Measurements from ENCODE around the gene CDY2A.
"Not testable (repeated sequence)": the region's sequence is repeated elsewhere in the genome, so short reads cannot be mapped to it uniquely, and the experiment has no call there.

Gene CDY2A, protein sequence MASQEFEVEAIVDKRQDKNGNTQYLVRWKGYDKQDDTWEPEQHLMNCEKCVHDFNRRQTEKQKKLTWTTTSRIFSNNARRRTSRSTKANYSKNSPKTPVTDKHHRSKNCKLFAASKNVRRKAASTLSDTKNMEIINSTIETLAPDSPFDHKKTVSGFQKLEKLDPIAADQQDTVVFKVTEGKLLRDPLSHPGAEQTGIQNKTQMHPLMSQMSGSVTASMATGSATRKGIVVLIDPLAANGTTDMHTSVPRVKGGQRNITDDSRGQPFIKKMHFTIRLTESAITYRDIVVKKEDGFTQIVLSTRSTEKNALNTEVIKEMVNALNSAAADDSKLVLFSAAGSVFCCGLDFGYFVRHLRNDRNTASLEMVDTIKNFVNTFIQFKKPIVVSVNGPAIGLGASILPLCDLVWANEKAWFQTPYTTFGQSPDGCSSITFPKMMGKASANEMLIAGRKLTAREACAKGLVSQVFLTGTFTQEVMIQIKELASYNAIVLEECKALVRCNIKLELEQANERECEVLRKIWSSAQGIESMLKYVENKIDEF

GRCh38 chrY:18025487-18025886 is at the start of gene CDY2A:
Gene CDY2A, plus strand, starts transcription at chrY:18025787. Its CDS starts 328 bp downstream, at chrY:18026115.
- H3K9me3 ChIP-seq (ENCODE audit: control insufficient read depth, insufficient read depth, low read length); H3K4me3 ChIP-seq (ENCODE audit: low read depth, low read length); H3K9ac ChIP-seq (ENCODE audit: low read depth, low read length); H3K4me1 ChIP-seq (ENCODE audit: control insufficient read depth, insufficient read depth, low read length); H3K27me3 ChIP-seq (ENCODE audit: control insufficient read depth, insufficient read depth, low read length); H3K36me3 ChIP-seq (ENCODE audit: control insufficient read depth, insufficient read depth, low read length): not testable (repeated sequence)

GRCh38 chrY:17997586-17997985 is 28.0 kb upstream of the CDY2A start:
- H3K4me1 ChIP-seq (ENCODE audit: control insufficient read depth, insufficient read depth, low read length); H3K9ac ChIP-seq (ENCODE audit: low read depth, low read length); H3K4me3 ChIP-seq (ENCODE audit: low read depth, low read length); H3K9me3 ChIP-seq (ENCODE audit: control insufficient read depth, insufficient read depth, low read length); H3K27me3 ChIP-seq (ENCODE audit: control insufficient read depth, insufficient read depth, low read length); H3K36me3 ChIP-seq (ENCODE audit: control insufficient read depth, insufficient read depth, low read length): not testable (repeated sequence)

- H3K4me1 ChIP-seq (ENCODE audit: control insufficient read depth, insufficient read depth, low read length); H3K9me3 ChIP-seq (ENCODE audit: control insufficient read depth, insufficient read depth, low read length); H3K9ac ChIP-seq (ENCODE audit: low read depth, low read length); H3K4me3 ChIP-seq (ENCODE audit: low read depth, low read length); H3K36me3 ChIP-seq (ENCODE audit: control insufficient read depth, insufficient read depth, low read length); H3K27me3 ChIP-seq (ENCODE audit: control insufficient read depth, insufficient read depth, low read length): not testable (repeated sequence)
Observed at GRCh38 chrY:17998266-17998665, 27.3 kb upstream of the CDY2A start.

- H3K27me3 ChIP-seq (ENCODE audit: control insufficient read depth, insufficient read depth, low read length); H3K9me3 ChIP-seq (ENCODE audit: control insufficient read depth, insufficient read depth, low read length); H3K4me1 ChIP-seq (ENCODE audit: control insufficient read depth, insufficient read depth, low read length); H3K4me3 ChIP-seq (ENCODE audit: low read depth, low read length); H3K36me3 ChIP-seq (ENCODE audit: control insufficient read depth, insufficient read depth, low read length); H3K9ac ChIP-seq (ENCODE audit: low read depth, low read length): not testable (repeated sequence)
Observed at GRCh38 chrY:18023897-18024296, 1.7 kb upstream of the CDY2A start.

GRCh38 chrY:18028845-18029244 is 3.3 kb downstream of the CDY2A start:
- not testable (repeated sequence) for H3K9me3 ChIP-seq (ENCODE audit: control insufficient read depth, insufficient read depth, low read length); H3K4me3 ChIP-seq (ENCODE audit: low read depth, low read length); H3K27me3 ChIP-seq (ENCODE audit: control insufficient read depth, insufficient read depth, low read length); H3K9ac ChIP-seq (ENCODE audit: low read depth, low read length); H3K36me3 ChIP-seq (ENCODE audit: control insufficient read depth, insufficient read depth, low read length); H3K4me1 ChIP-seq (ENCODE audit: control insufficient read depth, insufficient read depth, low read length)

- not testable (repeated sequence) for H3K9ac ChIP-seq (ENCODE audit: low read depth, low read length); H3K4me3 ChIP-seq (ENCODE audit: low read depth, low read length); H3K9me3 ChIP-seq (ENCODE audit: control insufficient read depth, insufficient read depth, low read length); H3K36me3 ChIP-seq (ENCODE audit: control insufficient read depth, insufficient read depth, low read length); H3K4me1 ChIP-seq (ENCODE audit: control insufficient read depth, insufficient read depth, low read length); H3K27me3 ChIP-seq (ENCODE audit: control insufficient read depth, insufficient read depth, low read length)
Observed at GRCh38 chrY:18030178-18030577, 4.6 kb downstream of the CDY2A start.

- not testable (repeated sequence) for H3K4me3 ChIP-seq (ENCODE audit: low read depth, low read length); H3K9me3 ChIP-seq (ENCODE audit: control insufficient read depth, insufficient read depth, low read length); H3K36me3 ChIP-seq (ENCODE audit: control insufficient read depth, insufficient read depth, low read length); H3K27me3 ChIP-seq (ENCODE audit: control insufficient read depth, insufficient read depth, low read length); H3K4me1 ChIP-seq (ENCODE audit: control insufficient read depth, insufficient read depth, low read length); H3K9ac ChIP-seq (ENCODE audit: low read depth, low read length)
Observed at GRCh38 chrY:18034100-18034814, 8.7 kb downstream of the CDY2A start.

GRCh38 chrY:18034864-18035263 is 9.3 kb downstream of the CDY2A start:
- H3K4me1 ChIP-seq (ENCODE audit: control insufficient read depth, insufficient read depth, low read length) = not testable (repeated sequence)

GRCh38 chrY:18044990-18045389 is 19.4 kb downstream of the CDY2A start:
- not testable (repeated sequence) for H3K36me3 ChIP-seq (ENCODE audit: control insufficient read depth, insufficient read depth, low read length); H3K4me1 ChIP-seq (ENCODE audit: control insufficient read depth, insufficient read depth, low read length); H3K9me3 ChIP-seq (ENCODE audit: control insufficient read depth, insufficient read depth, low read length); H3K4me3 ChIP-seq (ENCODE audit: low read depth, low read length); H3K27me3 ChIP-seq (ENCODE audit: control insufficient read depth, insufficient read depth, low read length); H3K9ac ChIP-seq (ENCODE audit: low read depth, low read length)

More at GRCh38 chrY:18034864-18035263, 9.3 kb downstream of the CDY2A start:
- H3K9me3 ChIP-seq (ENCODE audit: control insufficient read depth, insufficient read depth, low read length); H3K36me3 ChIP-seq (ENCODE audit: control insufficient read depth, insufficient read depth, low read length); H3K9ac ChIP-seq (ENCODE audit: low read depth, low read length); H3K4me3 ChIP-seq (ENCODE audit: low read depth, low read length); H3K27me3 ChIP-seq (ENCODE audit: control insufficient read depth, insufficient read depth, low read length): not testable (repeated sequence)

DNA sequence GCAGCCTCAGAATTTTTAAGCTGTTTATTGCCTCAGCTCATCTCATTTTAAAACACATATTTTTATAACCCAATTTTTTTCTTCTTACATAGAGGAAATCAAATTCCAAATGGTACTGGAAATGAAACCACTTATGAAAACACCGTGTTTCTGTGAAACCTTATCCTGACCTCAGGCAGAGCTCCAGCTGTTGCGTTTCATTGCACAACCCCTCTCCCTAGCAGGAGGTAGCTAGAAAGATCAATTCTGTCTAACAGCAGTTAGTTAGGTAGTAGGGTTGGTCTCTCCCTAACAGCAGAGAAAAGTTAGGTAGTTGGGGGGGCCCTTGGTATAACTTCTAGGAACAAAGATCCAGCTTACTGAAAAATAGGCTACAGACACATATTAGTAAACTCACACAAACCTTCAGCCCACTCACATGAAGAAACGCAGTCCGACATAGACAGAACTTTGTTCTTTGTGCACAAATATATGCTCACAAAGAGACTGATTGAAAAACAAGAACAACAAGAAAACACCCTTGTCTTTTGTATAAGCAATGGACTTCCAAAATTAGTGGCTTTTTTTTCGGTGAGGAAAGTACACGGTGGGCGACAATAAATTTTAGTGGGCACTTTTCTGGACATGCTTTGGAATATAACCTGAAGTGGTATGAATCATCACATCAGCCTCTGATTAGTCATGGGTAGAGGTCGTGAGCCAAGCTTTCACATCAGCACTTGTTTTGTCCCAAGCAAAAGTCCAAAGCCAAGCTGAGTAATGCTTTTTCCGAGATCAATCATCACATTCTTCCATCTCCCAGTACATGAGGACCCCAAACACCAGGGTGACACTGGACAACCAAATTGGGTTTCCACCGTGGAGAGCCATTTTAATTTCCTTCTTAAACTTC is 22.8 kb downstream of the CDY2A start:
- not testable (repeated sequence) for H3K27me3 ChIP-seq (ENCODE audit: control insufficient read depth, insufficient read depth, low read length); H3K36me3 ChIP-seq (ENCODE audit: control insufficient read depth, insufficient read depth, low read length); H3K4me1 ChIP-seq (ENCODE audit: control insufficient read depth, insufficient read depth, low read length); H3K9ac ChIP-seq (ENCODE audit: low read depth, low read length); H3K4me3 ChIP-seq (ENCODE audit: low read depth, low read length); H3K9me3 ChIP-seq (ENCODE audit: control insufficient read depth, insufficient read depth, low read length)

- not testable (repeated sequence) for H3K36me3 ChIP-seq (ENCODE audit: control insufficient read depth, insufficient read depth, low read length); H3K27me3 ChIP-seq (ENCODE audit: control insufficient read depth, insufficient read depth, low read length); H3K9ac ChIP-seq (ENCODE audit: low read depth, low read length); H3K4me1 ChIP-seq (ENCODE audit: control insufficient read depth, insufficient read depth, low read length); H3K4me3 ChIP-seq (ENCODE audit: low read depth, low read length); H3K9me3 ChIP-seq (ENCODE audit: control insufficient read depth, insufficient read depth, low read length)
Observed at GRCh38 chrY:18049061-18049460, 23.5 kb downstream of the CDY2A start.
